Fibroblast of gingiva (primary cell): ENCODE results near the gene SPDYA.

Source experiments
- DNase-seq: peaks from one replicate; pipeline ENCODE4 v3.0.0-alpha.2; 2011; ENCODE audit warnings: low read depth

Gene SPDYA

DNA sequence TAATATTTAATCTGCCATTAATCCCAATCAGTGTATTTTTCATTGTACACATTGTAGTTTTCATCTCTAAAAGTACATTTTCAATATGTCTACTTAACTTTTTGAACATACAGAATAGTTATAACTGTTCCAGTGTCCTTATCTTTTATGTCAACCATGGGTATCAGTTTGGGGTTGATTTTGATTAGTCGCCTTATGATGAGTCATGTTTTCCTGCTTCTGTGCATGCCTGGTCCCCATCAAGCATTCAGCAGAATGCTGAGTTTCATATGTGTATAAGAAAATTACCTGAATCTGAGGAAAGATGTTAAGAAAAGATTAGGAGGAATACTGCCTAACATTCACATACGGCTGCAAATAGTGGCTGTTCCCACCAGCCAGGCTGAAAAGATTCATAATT is 17.7 kb downstream of the SPDYA start:
- DNase-seq, result no peak

DNA sequence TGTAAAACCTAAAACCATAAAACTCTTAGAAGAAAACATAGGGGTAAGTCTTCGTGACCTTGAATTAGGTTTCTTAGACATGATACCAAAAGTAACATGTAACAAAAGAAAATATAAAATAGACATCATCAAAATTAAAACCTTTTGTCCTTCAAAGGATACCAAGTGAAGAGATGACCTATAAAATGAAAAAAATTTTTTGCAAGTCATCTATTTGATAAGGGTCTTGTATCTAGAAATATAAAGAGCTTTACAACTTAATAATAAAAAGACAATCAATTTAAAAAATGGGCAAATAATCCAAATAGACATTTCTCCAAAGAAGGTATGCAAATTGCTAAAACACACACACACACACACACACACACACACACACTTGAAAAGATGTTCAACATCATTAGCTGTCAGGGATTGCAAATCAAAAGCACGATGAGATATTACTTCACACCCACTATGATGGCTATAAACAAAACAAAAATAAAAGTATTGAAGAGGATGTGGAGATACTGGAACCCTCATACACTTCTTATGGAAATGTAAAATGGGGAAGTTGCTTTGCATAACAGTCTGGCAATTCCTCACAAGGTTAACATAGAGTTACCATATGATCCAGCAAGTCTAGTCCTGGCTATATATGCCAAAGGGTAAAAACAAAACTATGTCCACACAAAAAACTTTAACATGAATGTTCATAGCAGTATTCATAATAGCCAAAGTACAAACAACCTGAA is 23.3 kb downstream of the SPDYA start:
- no peak for DNase-seq

DNA sequence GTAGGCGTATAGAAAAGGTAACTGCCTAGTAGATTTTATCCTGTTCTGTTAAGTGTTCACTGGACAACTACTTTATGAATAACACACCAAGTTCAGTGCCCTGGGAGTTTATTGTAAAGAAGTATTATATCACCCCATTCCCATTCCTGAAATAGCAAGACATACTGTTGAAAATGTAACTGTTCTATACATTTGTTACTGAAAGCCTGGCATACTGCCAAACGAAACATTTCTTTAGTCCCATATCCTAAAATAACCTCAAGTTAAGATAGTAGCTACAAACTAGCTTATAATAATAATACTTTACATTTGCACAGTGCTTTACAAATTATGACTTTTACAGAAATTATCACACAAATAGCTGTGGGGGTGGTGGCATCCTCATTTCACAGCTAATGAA is 25.1 kb downstream of the SPDYA start:
- no peak for DNase-seq

DNA sequence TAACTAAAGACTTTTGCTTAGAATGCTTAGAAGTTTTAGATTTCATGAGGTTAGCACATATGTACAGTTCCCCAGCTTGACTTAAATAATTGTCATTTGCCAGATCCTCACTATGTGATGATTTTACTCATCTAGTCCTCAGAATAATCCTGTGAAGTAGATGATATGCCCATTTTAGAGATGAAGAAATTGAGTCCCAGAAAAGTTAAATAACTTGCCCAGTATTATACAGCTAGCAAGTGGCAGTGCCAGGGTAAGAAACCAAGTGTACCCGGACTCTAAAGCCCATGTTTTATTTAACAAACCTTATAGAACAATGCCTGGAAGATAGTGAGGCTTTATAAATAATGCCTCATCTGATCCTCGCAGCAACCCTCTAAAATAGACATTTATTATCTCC is 28.3 kb downstream of the SPDYA start:
- no peak for DNase-seq

DNA sequence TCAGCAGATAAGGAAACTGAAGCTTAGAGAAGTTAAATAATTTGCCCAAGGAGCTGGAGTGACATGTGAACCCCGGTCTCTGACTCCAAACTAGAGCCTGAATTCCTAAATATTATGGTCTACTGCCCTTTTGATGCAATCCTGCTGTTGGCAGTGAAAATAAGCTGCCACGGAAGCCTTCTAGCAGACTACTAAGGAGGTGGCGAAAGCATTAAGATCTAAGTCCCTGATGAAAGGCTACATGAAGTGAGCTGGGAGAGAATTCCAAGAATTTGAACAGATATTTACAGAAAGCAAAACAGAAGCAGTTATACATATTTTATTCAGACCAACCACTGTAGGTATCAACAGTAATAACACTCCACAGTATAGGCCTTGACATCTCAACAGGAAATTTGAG is 31.4 kb downstream of the SPDYA start:
- DNase-seq, result no peak

DNA sequence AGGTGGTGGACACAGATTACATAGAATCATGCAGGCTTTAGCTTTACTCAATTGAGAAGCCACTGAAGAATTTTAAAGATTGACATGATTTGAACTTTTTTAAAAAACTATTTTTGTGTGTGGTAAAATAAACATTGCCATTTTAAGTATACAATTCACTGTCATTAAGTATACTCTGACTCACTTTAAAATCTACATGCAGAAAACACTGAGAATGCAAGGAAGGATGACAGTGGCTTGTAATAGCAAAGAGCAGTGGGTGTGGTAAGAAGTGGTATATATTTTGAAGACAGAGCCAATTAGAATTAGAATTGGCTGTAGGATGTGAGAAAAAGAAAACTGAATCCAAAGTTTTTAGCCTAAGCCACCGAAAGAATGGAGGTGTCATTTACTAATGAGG is 44.6 kb downstream of the SPDYA start:
- no peak for DNase-seq

DNA sequence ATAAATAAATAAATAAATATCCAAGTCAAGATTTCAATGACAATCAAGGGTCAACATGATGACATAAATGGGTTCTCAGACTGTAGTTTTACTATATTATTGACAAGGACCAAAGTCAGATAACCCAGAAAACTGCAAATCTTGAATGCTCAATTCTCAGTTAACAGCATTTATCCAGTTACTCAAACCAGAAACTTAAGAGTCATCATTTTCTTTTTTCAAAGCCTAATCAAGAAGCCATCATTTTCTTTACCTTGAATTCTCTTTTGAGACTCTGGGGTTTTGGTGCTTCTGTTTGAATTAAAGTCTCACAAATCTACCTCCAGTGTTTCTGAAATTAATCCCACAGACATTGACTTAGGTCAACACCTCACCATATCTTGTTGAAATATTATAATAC is 45.3 kb downstream of the SPDYA start:
- DNase-seq, result no peak

DNA sequence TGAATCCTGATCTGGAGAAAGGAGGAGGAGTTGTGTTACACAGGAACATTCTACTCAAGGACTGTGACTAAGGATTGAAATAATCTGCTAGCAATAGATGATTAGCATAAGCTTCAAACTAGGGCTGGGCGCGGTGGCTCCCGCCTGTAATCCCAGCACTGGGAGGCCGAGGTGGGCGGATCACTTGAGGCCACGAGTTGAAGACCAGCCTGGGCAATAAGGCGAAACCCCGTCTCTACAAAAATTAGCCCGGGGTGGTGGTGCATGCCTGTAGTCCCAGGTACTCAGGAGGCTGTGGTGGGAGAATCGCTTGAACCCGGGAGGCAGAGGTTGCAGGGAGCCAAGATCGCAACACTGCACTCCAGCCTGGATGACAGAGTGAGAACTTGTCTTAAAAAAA is 58.0 kb downstream of the SPDYA start:
- DNase-seq, result no peak

DNA sequence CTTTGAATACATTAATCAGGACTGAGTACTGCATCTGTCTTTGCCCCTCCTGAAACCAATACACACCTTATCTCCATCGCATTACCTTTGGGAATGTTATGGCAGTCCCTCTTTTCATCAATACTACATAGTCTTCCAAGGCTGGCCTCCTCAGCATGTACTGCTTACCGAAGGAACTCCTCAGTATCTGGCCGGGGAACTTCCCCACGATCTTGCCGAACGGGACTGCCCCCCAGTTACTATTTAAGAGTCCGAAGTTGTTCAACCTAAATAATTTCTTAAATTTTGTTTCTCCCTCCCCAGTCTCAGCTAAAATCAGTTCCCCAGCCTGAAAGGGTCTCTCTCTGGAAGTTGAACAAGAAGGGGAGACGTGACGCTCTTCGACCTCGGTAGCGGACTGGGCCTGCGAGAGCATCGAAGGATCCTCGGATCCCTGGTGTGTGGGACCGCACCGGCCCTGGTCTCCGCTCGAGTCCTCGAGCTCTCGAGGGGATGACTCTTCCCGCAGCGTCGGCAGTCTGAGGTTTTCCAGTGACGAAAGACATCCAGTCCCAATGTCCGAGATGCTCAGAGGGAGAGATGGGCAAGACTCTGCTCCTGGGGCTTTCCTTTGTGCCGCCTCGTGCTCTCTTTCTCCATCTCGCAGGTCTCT is 59.0 kb downstream of the SPDYA start:
- no peak for DNase-seq

DNA sequence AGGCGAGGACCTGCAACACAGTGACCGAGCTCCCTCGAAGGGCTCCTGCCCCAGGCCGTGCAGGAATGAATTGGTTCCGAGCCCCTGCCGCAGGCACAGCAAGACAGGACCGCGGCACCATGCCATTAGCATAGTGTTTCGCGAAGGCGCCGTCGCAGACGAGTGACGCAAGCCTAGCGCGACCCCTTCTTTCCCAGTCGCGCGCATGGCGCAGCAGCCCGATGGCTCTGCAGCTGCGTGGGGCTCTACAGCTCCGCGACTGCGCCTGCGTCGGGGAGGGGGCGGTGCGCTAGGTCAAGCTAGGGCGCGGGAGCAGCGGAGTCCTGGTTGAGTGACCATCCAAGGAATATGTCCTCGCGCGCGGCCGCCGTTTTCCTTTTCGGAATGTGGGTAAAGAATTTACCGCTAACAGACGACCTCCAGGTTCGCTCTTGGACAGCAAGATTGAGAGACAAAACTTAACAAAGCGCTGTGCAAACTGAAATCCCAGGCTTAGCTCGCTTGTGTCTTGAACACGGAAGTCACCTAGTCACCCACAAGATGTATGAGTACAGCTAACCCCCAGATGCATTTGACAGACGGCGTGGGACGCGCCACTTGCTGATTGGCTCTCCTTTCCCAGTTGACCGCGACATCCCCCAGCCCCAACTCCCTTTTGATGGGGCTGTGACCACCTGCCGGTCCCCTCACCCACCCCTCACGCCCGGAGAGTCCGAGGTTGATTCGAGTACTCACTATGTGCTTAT is 59.7 kb downstream of the SPDYA start, which contains the start of gene TRMT61B:
Gene TRMT61B, minus strand, starts transcription at position 164 of the 746 bp plus-strand sequence. Its CDS starts 32 bp downstream, at position 132.
- peak; percentile 95 for DNase-seq

DNA sequence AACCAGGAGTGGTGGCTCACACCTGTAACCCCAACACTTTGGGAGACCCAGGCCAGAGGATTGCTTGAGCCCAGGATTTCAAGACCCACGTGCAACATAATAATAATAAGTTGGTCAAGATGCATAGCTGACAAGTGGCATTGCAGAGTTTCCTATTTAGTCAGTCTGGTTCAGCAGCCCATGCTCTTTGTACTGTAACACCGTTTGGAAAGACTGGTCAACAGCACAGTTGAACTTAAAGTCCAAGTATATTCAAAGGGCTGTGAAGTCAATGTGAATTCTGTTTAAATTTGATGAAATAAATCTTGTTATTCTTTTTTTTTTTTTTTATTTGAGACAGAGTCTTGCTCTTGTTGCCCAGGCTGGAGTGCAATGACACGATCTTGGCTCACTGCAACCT is 61.0 kb downstream of the SPDYA start:
- no peak for DNase-seq

DNA sequence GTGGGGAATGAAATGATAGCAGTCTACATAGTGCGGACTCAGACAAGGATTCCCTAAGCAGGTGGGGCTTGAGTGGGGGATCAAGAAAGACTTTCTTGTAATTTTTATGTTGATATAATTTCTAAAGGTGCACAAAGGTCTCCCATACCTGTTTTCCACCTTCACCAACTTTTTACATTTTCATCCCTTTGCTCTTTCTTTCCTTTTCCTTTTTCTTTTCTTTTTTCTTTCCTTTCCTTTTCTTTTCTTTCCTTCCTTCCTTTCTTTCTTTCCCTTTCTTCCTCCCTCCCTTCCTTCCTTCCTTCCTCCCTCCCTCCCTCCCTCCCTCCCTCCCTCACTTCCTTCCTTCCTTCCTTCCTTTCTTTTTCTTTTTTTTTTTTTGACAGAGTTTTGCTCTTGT is 69.6 kb downstream of the SPDYA start:
- DNase-seq, result no peak

DNA sequence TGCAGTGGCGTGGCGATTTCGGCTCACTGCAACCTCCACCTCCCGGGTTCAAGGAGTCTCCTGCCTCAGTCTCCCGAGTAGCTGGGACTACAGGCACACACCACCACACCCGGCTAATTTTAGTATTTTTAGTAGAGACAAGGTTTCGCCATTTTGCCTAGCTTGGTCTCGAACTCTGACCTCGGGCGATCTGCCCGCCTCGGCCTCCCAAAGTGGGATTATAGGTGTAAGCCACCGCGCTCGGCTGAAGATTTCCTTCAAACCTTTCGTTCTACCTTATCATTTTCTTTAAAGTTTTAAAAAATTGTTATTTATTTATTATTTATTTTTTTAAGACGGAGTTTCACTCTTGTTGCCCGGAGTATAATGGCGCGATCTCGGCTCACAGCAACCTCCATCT is 82.9 kb downstream of the SPDYA start:
- no peak for DNase-seq

DNA sequence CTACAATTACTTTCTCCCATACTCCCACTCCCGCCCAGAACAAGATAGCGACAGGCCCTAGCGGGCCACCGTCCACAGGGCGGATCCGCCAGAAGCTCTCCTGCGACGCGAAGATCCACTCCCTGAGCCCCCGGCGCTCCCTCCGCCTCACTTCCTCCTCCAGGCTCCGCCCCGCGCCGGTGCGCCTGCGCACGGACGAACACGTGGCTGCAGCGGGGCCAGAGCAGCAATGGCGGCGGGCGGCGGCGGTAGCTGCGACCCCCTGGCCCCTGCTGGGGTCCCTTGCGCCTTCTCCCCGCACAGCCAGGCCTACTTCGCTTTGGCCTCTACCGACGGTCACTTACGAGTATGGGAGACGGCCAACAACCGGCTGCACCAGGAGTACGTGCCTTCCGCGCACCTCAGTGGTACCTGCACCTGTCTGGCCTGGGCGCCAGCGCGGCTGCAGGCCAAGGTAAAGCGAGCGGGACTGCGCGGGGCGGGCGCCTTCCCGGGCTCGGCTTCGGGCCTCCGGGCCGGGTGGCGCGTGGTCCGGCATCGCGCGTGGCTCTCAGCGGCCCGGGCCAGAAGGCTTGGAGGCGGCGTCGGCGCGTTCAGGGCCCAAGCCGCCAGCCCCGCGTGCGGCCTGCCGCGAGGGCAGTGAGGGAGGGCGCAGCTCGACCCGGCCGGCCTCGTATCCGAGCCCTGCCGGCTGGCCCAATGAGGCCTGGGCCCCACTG is 84.0 kb downstream of the SPDYA start, which contains the start of gene WDR43:
Gene WDR43, plus strand, starts transcription at position 198 of the 719 bp plus-strand sequence. Its CDS starts 32 bp downstream, at position 230.
- peak; percentile 99 for DNase-seq

DNA sequence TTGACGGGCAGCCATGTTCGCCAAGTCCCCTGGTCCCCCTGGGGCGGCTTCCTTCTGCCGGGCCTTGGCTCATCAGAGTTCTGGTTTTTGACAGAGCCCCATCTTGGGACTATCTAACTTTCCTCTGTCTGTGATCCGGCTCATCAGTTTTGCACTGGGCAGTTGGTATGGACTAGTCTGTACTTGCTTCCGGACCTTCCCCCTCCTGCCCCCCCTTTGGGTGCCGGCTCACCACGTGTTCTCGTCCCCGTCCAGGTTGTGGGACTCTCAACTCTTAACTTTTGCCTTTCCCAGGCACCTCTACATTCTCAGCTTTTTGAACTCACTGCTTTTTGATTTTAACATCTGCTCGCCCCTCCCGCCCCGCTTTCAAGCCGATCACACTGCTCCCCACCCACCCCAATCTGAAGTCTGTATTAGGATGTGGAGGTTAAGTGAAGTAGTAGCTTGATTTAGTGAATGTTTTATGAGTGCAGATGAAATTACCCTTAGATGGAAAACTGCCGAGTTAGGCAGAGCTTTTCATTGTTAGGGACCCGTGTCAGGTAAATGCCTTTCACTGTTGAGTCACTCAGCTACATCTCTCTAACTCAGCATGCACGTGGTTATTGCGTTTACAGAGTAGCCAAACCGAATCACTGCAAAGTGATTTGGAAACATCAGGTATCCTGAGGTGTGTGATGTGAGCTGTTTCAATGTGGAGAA is 84.7 kb downstream of the SPDYA start:
- DNase-seq, result no peak

DNA sequence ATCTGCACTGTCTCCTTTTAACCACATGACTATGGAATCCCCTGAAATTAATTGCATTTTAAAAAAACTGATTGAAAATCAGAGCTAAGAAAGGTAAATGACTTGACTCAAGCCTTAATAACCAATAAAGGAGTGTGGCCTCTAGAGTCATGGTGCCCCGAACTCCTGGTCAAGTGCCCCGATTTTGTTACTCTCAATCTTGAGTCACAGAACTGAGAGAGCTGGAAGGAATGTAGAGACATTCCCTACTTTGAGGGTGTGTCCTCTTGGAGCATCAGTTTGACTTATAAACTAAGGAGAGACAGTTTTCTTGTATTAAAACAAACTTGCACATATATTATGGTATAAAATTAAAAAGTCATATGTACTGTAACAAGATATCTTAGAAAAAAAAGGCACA is 86.3 kb downstream of the SPDYA start:
- DNase-seq, result peak; percentile 14

DNA sequence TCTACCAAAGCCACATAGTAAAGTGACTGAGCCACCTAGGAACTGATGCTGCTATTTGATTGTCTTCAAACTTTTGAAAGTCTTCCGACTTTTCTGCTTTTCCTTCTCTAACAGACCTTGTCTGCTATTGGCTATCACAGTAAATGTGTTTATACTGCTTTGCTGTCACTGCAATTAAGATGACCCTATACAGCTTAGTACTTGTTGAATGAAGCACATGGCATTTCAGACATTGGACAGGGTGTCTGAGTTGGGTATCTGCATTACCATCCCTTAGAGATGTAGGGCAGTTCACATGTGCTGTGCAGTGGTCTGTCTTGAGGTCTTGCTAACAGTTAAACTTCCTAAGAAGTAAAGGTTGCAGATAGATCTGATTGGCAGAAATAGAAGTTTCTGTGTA is 87.4 kb downstream of the SPDYA start:
- DNase-seq, result no peak
